ENCODE measurements around the gene GBA3.

DNA sequence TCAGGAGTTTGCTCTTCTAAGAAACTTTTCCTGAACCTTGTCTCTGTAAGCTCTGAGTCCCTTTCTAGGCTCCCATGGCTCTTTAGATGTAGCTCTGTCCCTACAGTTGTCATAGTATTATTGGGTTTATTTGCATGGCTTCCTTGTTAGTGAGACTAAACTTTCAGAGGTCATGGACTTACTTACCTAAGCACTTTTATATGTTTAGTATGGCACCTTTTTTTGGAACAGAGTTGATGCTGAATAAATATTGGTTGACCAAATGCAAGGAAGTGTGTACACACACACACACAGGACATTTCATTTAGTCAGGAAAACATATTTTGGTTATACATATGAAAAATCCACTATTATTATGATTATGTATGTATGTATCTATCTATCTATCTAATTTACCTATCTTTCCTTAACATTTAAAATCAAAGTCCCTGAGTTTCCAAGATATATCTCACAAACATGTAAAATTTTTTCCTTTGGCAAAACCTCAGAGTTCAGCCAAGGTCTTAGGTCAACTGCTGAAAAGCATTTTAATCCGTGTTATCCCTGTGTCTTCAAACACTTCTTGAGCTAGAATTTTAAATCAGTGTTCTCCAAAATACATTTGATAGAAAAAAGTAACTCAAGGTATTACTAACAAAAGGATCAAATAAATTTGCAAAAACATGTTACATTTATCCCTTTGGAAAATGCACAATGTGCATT lies 47.1 kb upstream of the GBA3 start:
- TF ChIP-seq, protein P1, sequence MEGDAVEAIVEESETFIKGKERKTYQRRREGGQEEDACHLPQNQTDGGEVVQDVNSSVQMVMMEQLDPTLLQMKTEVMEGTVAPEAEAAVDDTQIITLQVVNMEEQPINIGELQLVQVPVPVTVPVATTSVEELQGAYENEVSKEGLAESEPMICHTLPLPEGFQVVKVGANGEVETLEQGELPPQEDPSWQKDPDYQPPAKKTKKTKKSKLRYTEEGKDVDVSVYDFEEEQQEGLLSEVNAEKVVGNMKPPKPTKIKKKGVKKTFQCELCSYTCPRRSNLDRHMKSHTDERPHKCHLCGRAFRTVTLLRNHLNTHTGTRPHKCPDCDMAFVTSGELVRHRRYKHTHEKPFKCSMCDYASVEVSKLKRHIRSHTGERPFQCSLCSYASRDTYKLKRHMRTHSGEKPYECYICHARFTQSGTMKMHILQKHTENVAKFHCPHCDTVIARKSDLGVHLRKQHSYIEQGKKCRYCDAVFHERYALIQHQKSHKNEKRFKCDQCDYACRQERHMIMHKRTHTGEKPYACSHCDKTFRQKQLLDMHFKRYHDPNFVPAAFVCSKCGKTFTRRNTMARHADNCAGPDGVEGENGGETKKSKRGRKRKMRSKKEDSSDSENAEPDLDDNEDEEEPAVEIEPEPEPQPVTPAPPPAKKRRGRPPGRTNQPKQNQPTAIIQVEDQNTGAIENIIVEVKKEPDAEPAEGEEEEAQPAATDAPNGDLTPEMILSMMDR (IDR thresholded peaks at IDR 0.05), result no peak
- no peak for TF ChIP-seq RNF2 (IDR thresholded peaks at IDR 0.05; ENCODE audit: borderline replicate concordance, low read depth)
- no peak for TF ChIP-seq ESRRA (IDR thresholded peaks at IDR 0.05; ENCODE audit: borderline replicate concordance, low read length)
- no peak for TF ChIP-seq CEBPB (IDR thresholded peaks at IDR 0.05)
- no peak for TF ChIP-seq POLR2A (IDR thresholded peaks at IDR 0.05; ENCODE audit: low read length)
- TF ChIP-seq POLR2AphosphoS2 (conservative IDR thresholded peaks at IDR 0.05; ENCODE audit: low read length), result no peak
- TF ChIP-seq, protein P2, sequence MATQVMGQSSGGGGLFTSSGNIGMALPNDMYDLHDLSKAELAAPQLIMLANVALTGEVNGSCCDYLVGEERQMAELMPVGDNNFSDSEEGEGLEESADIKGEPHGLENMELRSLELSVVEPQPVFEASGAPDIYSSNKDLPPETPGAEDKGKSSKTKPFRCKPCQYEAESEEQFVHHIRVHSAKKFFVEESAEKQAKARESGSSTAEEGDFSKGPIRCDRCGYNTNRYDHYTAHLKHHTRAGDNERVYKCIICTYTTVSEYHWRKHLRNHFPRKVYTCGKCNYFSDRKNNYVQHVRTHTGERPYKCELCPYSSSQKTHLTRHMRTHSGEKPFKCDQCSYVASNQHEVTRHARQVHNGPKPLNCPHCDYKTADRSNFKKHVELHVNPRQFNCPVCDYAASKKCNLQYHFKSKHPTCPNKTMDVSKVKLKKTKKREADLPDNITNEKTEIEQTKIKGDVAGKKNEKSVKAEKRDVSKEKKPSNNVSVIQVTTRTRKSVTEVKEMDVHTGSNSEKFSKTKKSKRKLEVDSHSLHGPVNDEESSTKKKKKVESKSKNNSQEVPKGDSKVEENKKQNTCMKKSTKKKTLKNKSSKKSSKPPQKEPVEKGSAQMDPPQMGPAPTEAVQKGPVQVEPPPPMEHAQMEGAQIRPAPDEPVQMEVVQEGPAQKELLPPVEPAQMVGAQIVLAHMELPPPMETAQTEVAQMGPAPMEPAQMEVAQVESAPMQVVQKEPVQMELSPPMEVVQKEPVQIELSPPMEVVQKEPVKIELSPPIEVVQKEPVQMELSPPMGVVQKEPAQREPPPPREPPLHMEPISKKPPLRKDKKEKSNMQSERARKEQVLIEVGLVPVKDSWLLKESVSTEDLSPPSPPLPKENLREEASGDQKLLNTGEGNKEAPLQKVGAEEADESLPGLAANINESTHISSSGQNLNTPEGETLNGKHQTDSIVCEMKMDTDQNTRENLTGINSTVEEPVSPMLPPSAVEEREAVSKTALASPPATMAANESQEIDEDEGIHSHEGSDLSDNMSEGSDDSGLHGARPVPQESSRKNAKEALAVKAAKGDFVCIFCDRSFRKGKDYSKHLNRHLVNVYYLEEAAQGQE (IDR thresholded peaks at IDR 0.05), result no peak
- no peak for TF ChIP-seq GATA3 (IDR thresholded peaks at IDR 0.05; ENCODE audit: borderline replicate concordance)
- TF ChIP-seq SMC3 (IDR thresholded peaks at IDR 0.05), result no peak
- TF ChIP-seq CBX2 (IDR thresholded peaks at IDR 0.05; ENCODE audit: borderline replicate concordance, low read depth), result no peak
- no peak for TF ChIP-seq BHLHE40 (IDR thresholded peaks at IDR 0.05; ENCODE audit: low read depth, low read length)
- TF ChIP-seq MAZ (IDR thresholded peaks at IDR 0.05; ENCODE audit: borderline replicate concordance, low read depth, low read length), result no peak

Measured in A549 (cell line).